ENCODE data around the gene COX5B.
"Not testable (repeated sequence)": the region's sequence is repeated elsewhere in the genome, so short reads cannot be mapped to it uniquely, and the experiment has no call there.

Gene COX5B

GRCh38 chr2:97645695-97646629, at the start of gene COX5B:
TSS of gene COX5B (plus strand) at chr2:97646062. CDS start at chr2:97646087, 25 bp downstream.
- peak; percentile 97 for ATAC-seq (ENCODE audit: low read depth)
- Histone ChIP-seq H3K9me3 (ENCODE audit: severe bottlenecking) (no peaks in the 10 kb centered on the region), H3K4me1 (ENCODE audit: insufficient read depth, poor library complexity, severe bottlenecking) (no peaks in the 10 kb centered on the region), H3K36me3 (ENCODE audit: low read depth) (peaks cover 25% of the 10 kb centered on the region), H3K27ac (ENCODE audit: poor library complexity, severe bottlenecking) (peak within 1 kb of the TSS; percentile 40), H3K27me3 (ENCODE audit: insufficient read depth, poor library complexity, severe bottlenecking) (no peaks in the 10 kb centered on the region), H3K4me3 (ENCODE audit: severe bottlenecking) (peak within 1 kb of the TSS; percentile 86)
- peak; percentile 98 for DNase-seq (ENCODE audit: low spot score)
- TF ChIP-seq, protein P1, sequence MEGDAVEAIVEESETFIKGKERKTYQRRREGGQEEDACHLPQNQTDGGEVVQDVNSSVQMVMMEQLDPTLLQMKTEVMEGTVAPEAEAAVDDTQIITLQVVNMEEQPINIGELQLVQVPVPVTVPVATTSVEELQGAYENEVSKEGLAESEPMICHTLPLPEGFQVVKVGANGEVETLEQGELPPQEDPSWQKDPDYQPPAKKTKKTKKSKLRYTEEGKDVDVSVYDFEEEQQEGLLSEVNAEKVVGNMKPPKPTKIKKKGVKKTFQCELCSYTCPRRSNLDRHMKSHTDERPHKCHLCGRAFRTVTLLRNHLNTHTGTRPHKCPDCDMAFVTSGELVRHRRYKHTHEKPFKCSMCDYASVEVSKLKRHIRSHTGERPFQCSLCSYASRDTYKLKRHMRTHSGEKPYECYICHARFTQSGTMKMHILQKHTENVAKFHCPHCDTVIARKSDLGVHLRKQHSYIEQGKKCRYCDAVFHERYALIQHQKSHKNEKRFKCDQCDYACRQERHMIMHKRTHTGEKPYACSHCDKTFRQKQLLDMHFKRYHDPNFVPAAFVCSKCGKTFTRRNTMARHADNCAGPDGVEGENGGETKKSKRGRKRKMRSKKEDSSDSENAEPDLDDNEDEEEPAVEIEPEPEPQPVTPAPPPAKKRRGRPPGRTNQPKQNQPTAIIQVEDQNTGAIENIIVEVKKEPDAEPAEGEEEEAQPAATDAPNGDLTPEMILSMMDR (IDR thresholded peaks at IDR 0.05; ENCODE audit: poor library complexity, severe bottlenecking) = no peak

DNA sequence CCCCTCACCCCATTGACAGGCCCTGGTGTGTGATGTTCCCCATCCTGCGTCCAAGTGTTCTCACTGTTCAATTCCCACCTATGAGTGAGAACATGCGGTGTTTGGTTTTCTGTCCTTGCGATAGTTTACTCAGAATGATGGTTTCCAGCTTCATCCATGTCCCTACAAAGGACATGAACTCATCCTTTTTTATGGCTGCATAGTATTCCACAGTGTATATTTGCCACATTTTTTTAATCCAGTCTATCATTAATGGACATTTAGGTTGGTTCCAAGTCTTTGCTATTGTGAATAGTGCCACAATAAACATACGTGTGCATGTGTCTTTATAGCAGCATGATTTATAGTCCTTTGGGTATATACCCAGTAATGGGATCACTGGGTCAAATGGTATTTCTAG, 49.7 kb upstream of the COX5B start:
- H3K4me1 ChIP-seq (ENCODE audit: insufficient read depth, poor library complexity, severe bottlenecking); H3K27ac ChIP-seq (ENCODE audit: poor library complexity, severe bottlenecking); H3K9me3 ChIP-seq (ENCODE audit: severe bottlenecking); H3K4me3 ChIP-seq (ENCODE audit: severe bottlenecking); H3K36me3 ChIP-seq (ENCODE audit: low read depth); DNase-seq (ENCODE audit: low spot score); H3K27me3 ChIP-seq (ENCODE audit: insufficient read depth, poor library complexity, severe bottlenecking); ATAC-seq (ENCODE audit: low read depth): not testable (repeated sequence)

DNA sequence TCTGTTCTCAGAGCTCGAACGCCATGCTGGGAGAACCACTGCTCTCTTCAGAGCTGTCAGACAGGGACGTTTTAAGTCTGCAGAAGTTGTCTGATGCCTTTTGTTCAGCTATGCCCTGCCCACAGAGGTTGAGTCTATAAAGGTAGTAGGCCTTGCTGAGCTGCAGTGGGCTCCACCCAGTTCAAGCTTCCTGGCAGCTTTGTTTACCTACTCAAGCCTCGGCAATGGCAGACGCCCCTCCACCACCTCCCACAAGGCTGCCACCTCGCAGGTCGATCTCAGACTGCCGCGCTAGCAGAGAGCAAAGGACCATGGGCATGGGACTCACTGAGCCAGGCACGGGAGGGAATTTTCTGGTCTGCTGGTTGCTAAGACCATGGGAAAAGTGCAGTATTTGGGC, 44.3 kb upstream of the COX5B start:
- ATAC-seq (ENCODE audit: low read depth); H3K4me1 ChIP-seq (ENCODE audit: insufficient read depth, poor library complexity, severe bottlenecking); H3K27ac ChIP-seq (ENCODE audit: poor library complexity, severe bottlenecking); DNase-seq (ENCODE audit: low spot score); H3K27me3 ChIP-seq (ENCODE audit: insufficient read depth, poor library complexity, severe bottlenecking); H3K9me3 ChIP-seq (ENCODE audit: severe bottlenecking); H3K4me3 ChIP-seq (ENCODE audit: severe bottlenecking); H3K36me3 ChIP-seq (ENCODE audit: low read depth): not testable (repeated sequence)

- ATAC-seq (ENCODE audit: low read depth); H3K4me3 ChIP-seq (ENCODE audit: severe bottlenecking); H3K27ac ChIP-seq (ENCODE audit: poor library complexity, severe bottlenecking); H3K27me3 ChIP-seq (ENCODE audit: insufficient read depth, poor library complexity, severe bottlenecking); H3K9me3 ChIP-seq (ENCODE audit: severe bottlenecking); H3K36me3 ChIP-seq (ENCODE audit: low read depth); H3K4me1 ChIP-seq (ENCODE audit: insufficient read depth, poor library complexity, severe bottlenecking); DNase-seq (ENCODE audit: low spot score): not testable (repeated sequence)
These were observed 40.8 kb upstream of the COX5B start for GRCh38 chr2:97605109-97605508.

DNA sequence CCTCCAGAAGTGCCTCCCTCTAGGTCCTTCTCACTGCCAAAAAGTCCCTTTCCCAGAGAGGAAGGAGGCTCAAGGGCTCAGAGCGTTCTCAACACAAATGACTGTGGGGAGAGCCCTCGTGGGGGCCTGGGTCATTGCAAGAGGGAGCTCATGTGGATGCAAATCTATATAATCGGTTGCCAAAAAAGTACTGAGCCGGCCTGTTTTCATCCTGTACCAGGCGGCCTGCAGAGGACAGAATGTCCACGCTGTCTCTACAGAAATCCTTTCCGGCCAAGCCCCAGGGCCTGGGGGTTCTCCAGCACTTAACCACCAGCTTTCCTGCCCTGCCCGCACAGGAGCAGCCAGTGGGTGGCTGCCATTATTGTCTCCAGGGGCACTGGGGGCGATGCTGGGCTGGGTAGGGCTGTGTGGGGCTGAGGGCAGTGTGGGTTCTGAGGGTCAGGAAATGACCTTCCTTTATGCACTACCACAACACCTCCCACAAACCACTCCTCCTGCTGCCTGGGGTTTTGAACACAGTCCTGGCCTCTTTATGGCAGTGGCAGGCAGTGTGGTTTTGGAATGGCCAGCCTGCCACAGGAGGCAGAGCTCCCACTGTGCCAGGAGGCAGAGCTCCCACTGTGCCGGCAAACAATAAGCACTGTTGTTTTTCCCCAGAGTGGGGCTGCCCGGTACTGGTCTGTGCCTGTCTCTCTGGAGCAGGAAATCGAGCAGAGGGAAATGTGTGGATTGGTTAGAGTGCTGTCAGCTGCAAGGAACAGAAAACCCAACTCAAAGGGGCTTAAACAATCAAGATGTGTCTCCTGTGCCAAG, 40.1 kb upstream of the COX5B start:
- not testable (repeated sequence) for DNase-seq (ENCODE audit: low spot score); H3K36me3 ChIP-seq (ENCODE audit: low read depth); H3K27me3 ChIP-seq (ENCODE audit: insufficient read depth, poor library complexity, severe bottlenecking); H3K4me3 ChIP-seq (ENCODE audit: severe bottlenecking); H3K9me3 ChIP-seq (ENCODE audit: severe bottlenecking); ATAC-seq (ENCODE audit: low read depth); H3K27ac ChIP-seq (ENCODE audit: poor library complexity, severe bottlenecking); H3K4me1 ChIP-seq (ENCODE audit: insufficient read depth, poor library complexity, severe bottlenecking)

- not testable (repeated sequence) for H3K4me1 ChIP-seq (ENCODE audit: insufficient read depth, poor library complexity, severe bottlenecking); H3K4me3 ChIP-seq (ENCODE audit: severe bottlenecking); H3K27ac ChIP-seq (ENCODE audit: poor library complexity, severe bottlenecking); H3K9me3 ChIP-seq (ENCODE audit: severe bottlenecking); H3K36me3 ChIP-seq (ENCODE audit: low read depth); ATAC-seq (ENCODE audit: low read depth); DNase-seq (ENCODE audit: low spot score); H3K27me3 ChIP-seq (ENCODE audit: insufficient read depth, poor library complexity, severe bottlenecking)
These were observed 37.1 kb upstream of the COX5B start for GRCh38 chr2:97608745-97609144.

- not testable (repeated sequence) for ATAC-seq (ENCODE audit: low read depth); H3K4me1 ChIP-seq (ENCODE audit: insufficient read depth, poor library complexity, severe bottlenecking); H3K27me3 ChIP-seq (ENCODE audit: insufficient read depth, poor library complexity, severe bottlenecking); DNase-seq (ENCODE audit: low spot score); H3K36me3 ChIP-seq (ENCODE audit: low read depth); H3K9me3 ChIP-seq (ENCODE audit: severe bottlenecking); H3K27ac ChIP-seq (ENCODE audit: poor library complexity, severe bottlenecking); H3K4me3 ChIP-seq (ENCODE audit: severe bottlenecking)
These were observed 34.0 kb upstream of the COX5B start for GRCh38 chr2:97611895-97612294.

DNA sequence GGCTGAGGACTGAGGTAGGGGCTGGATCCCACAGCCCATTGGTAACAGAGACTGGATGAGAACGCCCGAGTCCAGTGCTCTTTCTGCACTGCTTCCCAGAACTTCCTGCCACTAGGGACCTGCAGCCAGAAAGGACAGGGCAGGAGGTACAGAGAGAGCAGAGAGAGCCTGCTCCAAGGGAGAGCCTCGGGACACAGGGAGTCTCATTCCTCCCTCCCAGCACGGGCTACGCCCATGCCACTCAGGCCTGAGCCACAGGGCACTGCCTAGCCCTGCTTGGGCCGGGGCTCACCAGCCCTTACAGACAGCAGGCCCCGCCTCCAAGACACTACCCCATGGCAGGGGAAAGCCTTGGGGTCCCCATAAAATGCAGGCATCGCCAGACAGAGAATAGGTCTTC, 30.1 kb upstream of the COX5B start:
- H3K4me3 ChIP-seq (ENCODE audit: severe bottlenecking); DNase-seq (ENCODE audit: low spot score); H3K9me3 ChIP-seq (ENCODE audit: severe bottlenecking); H3K27ac ChIP-seq (ENCODE audit: poor library complexity, severe bottlenecking); ATAC-seq (ENCODE audit: low read depth); H3K27me3 ChIP-seq (ENCODE audit: insufficient read depth, poor library complexity, severe bottlenecking); H3K36me3 ChIP-seq (ENCODE audit: low read depth); H3K4me1 ChIP-seq (ENCODE audit: insufficient read depth, poor library complexity, severe bottlenecking): not testable (repeated sequence)

All from RWPE2 (cell line).